A549 (cell line): ENCODE measurements around the gene FEM1A. TPM values are rescaled to one million over a fixed set of nuclear protein-coding genes. Genes with fewer than 3 reads are reported as not detected.

Experiments
- ATAC-seq, 2 experiments: fragments of 200-7000 bp in 1 of 2; fragments of >200 bp in 1 of 2; cut with Nextera tagmentation in 1 of 2; cut with Tn5 transposase in 1 of 2; 3 replicates each; pipeline versions ENCODE4 v1.8.0 to v1.9.1; 2018 to 2020; ENCODE audit warnings: mild to moderate bottlenecking in 1 of 2, moderate library complexity in 1 of 2
- CTCF ChIA-PET: fragments of 300-600 bp; sonication (Branson Sonifier 250); formaldehyde crosslinking; extraction: SDS; loops from one replicate; lab custom pipeline; 2021; ENCODE audit warnings: antibody characterized with exemption, inconsistent platforms; lab: Yijun Ruan, JAX
- POLR2A ChIA-PET: fragments of 350-600 bp; formaldehyde crosslinking; extraction: SDS; loops from one replicate; lab custom pipeline; 2021; ENCODE audit warnings: antibody characterized with exemption, inconsistent platforms; lab: Yijun Ruan, JAX
- DNase-seq, 2 experiments: peaks; one replicate each; pipeline versions ENCODE4 v3.0.0 to v3.0.0-alpha.2; 2011 to 2016; ENCODE audit warnings: low read depth in 1 of 2, low spot score in 1 of 2
- FAIRE-seq: peaks from 2 replicates; lab custom pipeline; 2011; peaks lifted over from hg19 to GRCh38; lab: Jason Lieb, UNC
- H3K27ac ChIP-seq, 2 experiments: fragments of >200 bp; sonication (Bioruptor Twin); formaldehyde crosslinking; 3 replicates each; pipeline ENCODE4 v1.5.1; 2016 to 2017
- H3K4me1 ChIP-seq: fragments of >200 bp; sonication (Bioruptor Twin); formaldehyde crosslinking; 3 replicates; pipeline ENCODE4 v1.6.1; 2016
- H3K4me2 ChIP-seq: fragments of >200 bp; sonication (Bioruptor Twin); formaldehyde crosslinking; 3 replicates; pipeline ENCODE4 v1.6.1; 2016
- H3K4me3 ChIP-seq: fragments of >200 bp; sonication (Bioruptor Twin); formaldehyde crosslinking; 3 replicates; pipeline ENCODE4 v1.5.1; 2016
- H3K9me3 ChIP-seq: fragments of >200 bp; sonication (Bioruptor Twin); formaldehyde crosslinking; 3 replicates; pipeline ENCODE4 v1.6.1; 2016
- BHLHE40 ChIP-seq: IDR thresholded peaks from 2 replicates; pipeline ENCODE4 v1.6.1; 2012; ENCODE audit warnings: low read depth, low read length, inconsistent platforms
- CEBPB ChIP-seq, 2 experiments: fragments of >200 bp in 1 of 2; sonication (Bioruptor Twin) in 1 of 2; formaldehyde crosslinking in 1 of 2; IDR thresholded peaks; 2 replicates each; pipeline ENCODE4 v1.6.1; 2012 to 2016
- CHD4 ChIP-seq: fragments of 200-600 bp; sonication (generic); IDR thresholded peaks from 2 replicates; pipeline ENCODE4 v1.6.1; 2016; ENCODE audit warnings: antibody characterized with exemption, mild to moderate bottlenecking, borderline replicate concordance
- EHMT2 ChIP-seq: fragments of 200-600 bp; sonication (generic); IDR thresholded peaks from 2 replicates; pipeline ENCODE4 v1.6.1; 2016; ENCODE audit warnings: antibody characterized with exemption, low read depth, mild to moderate bottlenecking, moderate library complexity
- FOXS1 ChIP-seq: fragments of 250-450 bp; sonication (Bioruptor Pico); IDR thresholded peaks from 2 replicates; pipeline ENCODE4 v1.5.0; 2020; ENCODE audit warnings: mild to moderate bottlenecking, moderate library complexity
- GATA3 ChIP-seq: IDR thresholded peaks from 2 replicates; pipeline ENCODE4 v1.6.1; 2012; ENCODE audit warnings: borderline replicate concordance
- HDAC2 ChIP-seq: fragments of 200-600 bp; sonication (generic); IDR thresholded peaks from 2 replicates; pipeline ENCODE4 v1.6.1; 2016
- HOXA7 ChIP-seq: fragments of 250-450 bp; sonication (Bioruptor Pico); IDR thresholded peaks from 2 replicates; pipeline ENCODE4 v1.5.0; 2020; ENCODE audit warnings: mild to moderate bottlenecking, moderate library complexity
- JUNB ChIP-seq: fragments of >200 bp; sonication (Bioruptor Twin); formaldehyde crosslinking; IDR thresholded peaks from 2 replicates; pipeline ENCODE4 v1.6.1; 2016
- MAFK ChIP-seq: fragments of 450-650 bp; IDR thresholded peaks from 2 replicates; pipeline ENCODE4 v1.6.1; 2014; ENCODE audit not compliant: partially characterized antibody
- PHF8 ChIP-seq: fragments of 200-600 bp; sonication (generic); IDR thresholded peaks from 2 replicates; pipeline ENCODE4 v1.6.1; 2016; ENCODE audit warnings: low read depth, mild to moderate bottlenecking, antibody characterized with exemption, moderate library complexity, borderline replicate concordance
- POLR2A ChIP-seq: IDR thresholded peaks from 2 replicates; pipeline ENCODE4 v1.6.1; 2012; ENCODE audit warnings: mild to moderate bottlenecking, low read length
- POLR2AphosphoS2 ChIP-seq: conservative IDR thresholded peaks from 2 replicates; pipeline ENCODE4 v1.6.1; 2012; ENCODE audit warnings: low read length, improper control_type of control experiment, inconsistent platforms
- RAD21 ChIP-seq, 2 experiments: fragments of >200 bp in 1 of 2; sonication (Bioruptor Twin) in 1 of 2; formaldehyde crosslinking in 1 of 2; IDR thresholded peaks in 1 of 2; conservative IDR thresholded peaks in 1 of 2; 2 replicates in 1 of 2; 3 replicates in 1 of 2; pipeline ENCODE4 v1.6.1; 2012 to 2018; ENCODE audit warnings: inconsistent platforms in 1 of 2
- RARB ChIP-seq: fragments of 250-450 bp; sonication (Bioruptor Pico); IDR thresholded peaks from 2 replicates; pipeline ENCODE4 v1.8.0; 2021; ENCODE audit warnings: mild to moderate bottlenecking, moderate library complexity
- RCOR1 ChIP-seq: fragments of 150-350 bp; IDR thresholded peaks from 2 replicates; pipeline ENCODE4 v1.6.1; 2014; ENCODE audit warnings: antibody characterized with exemption, low read length, low read depth
- RFX5 ChIP-seq: fragments of 450-650 bp; IDR thresholded peaks from 2 replicates; pipeline ENCODE4 v1.7.1; 2014; ENCODE audit warnings: antibody characterized with exemption, mild to moderate bottlenecking, moderate library complexity
- SMC3 ChIP-seq: fragments of >200 bp; sonication (Bioruptor Twin); formaldehyde crosslinking; IDR thresholded peaks from 3 replicates; pipeline ENCODE4 v1.6.1; 2018; ENCODE audit warnings: inconsistent platforms
- TP53 ChIP-seq: fragments of 250-450 bp; sonication (Bioruptor Pico); IDR thresholded peaks from 2 replicates; pipeline ENCODE4 v1.5.0; 2021; ENCODE audit warnings: mild to moderate bottlenecking, moderate library complexity
- USF2 ChIP-seq: fragments of 450-650 bp; IDR thresholded peaks from 2 replicates; pipeline ENCODE4 v1.6.1; 2014; ENCODE audit warnings: antibody characterized with exemption
- ZC3H11A ChIP-seq: fragments of 450-650 bp; IDR thresholded peaks from 2 replicates; pipeline ENCODE4 v1.6.1; 2014; ENCODE audit warnings: antibody characterized with exemption, mild to moderate bottlenecking
- ZFP36 ChIP-seq: fragments of 450-650 bp; IDR thresholded peaks from 2 replicates; pipeline ENCODE4 v1.6.1; 2014; ENCODE audit warnings: borderline replicate concordance; ENCODE audit not compliant: partially characterized antibody
- WGBS: methylation state at CpG from one replicate; pipeline ENCODE4 v1.1.6; 2017; ENCODE audit errors: missing lambda C conversion rate; 5-methylcytosine and 5-hydroxymethylcytosine counted together
- polyA plus RNA-seq, 4 experiments: library from polyadenylated mRNA; depleted of rRNA in 3 of 4; stranded (reverse); fragments of >200 nt; fragmentation: RNase III in 1 of 4; extraction: RNeasy Plus Mini Kit Qiagen cat#74134 plus additional on column Dnase treatment in 1 of 4; gene quantifications; 2 replicates in 3 of 4; 3 replicates in 1 of 4; pipeline ENCODE4 v1.2.3, GENCODE V29; 2011 to 2017
- TF ChIP-seq, protein P1 (sequence below): fragments of 200-600 bp; sonication (generic); IDR thresholded peaks from 2 replicates; pipeline ENCODE4 v1.6.1; 2016; ENCODE audit warnings: antibody characterized with exemption, mild to moderate bottlenecking, moderate library complexity
- TF ChIP-seq, protein P2 (sequence below): fragments of 150-350 bp; IDR thresholded peaks from 2 replicates; pipeline ENCODE4 v1.6.1; 2014; ENCODE audit warnings: low read depth, mild to moderate bottlenecking, low read length

Gene FEM1A
- polyA plus RNA-seq, 2 of the 4 experiments (the other 2 are of a cell fraction) = 3.2 to 4.1 TPM

DNA sequence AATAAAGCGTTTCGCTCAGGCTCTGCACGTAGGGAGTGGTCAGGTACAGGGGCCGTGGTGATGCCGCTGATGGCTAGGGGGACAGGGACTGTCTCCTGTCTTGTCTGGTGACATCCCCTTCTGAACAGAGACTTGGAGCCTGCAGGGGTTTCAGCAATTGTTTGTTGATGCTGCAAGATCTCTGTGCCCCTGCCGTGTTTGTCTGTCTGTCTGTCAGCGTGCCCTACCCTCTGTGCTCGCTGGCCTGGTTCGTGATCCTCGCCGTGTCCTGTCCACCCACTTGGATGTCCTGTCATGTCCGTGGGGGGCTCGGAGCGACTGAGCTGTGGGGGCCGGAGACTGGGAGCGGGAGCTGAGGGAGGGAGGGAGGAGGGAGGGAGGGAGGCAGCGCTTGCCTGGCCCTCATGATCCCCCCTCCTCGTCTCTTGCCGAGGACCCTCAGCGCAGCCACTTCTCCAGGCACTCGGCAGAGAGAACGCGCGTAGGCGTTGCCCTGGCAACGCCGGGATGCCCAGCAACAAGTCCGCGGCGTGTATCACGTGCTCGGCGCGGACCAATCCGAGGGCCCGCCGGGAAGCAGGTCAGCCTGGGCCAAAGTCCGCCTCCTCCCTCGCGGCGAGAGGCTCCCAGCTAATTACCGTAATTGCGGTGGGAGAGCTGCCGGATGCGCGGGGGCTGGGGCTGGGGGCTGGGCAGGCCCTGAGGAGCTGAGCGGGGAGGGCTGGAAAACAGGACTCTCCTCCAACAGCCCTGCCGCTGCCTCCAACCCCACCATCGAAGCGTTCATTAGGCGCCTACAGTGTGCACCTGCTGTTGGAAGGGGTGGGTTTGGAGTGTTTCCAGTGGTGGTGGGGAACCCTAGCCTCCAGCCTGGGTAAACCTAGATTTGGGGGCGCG, 31.9 kb upstream of the FEM1A start:
- Histone ChIP-seq H3K4me2 (peak overlapping the region; percentile 75), H3K9me3 (no peaks in the 10 kb centered on the region), H3K27ac (peak overlapping the region; percentile 29 to 74; a peak in 3 of 6 replicates), H3K4me1 (peaks cover 7% of the 10 kb centered on the region; the same call in 1 of the 3 replicates), H3K4me3 (peak overlapping the region; percentile 44)
- POLR2A ChIA-PET = no interaction called here
- no peak for FAIRE-seq
- ATAC-seq = peak; percentile 93 to 98
- CTCF ChIA-PET = interaction anchor here (0.5 kb wide), 1 partner anchor 64 kb away, joined by 3 read pairs; no protein-coding TSS in a partner anchor
- WGBS = 22% methylated on average over 15 of the region's 53 CpGs
- TF ChIP-seq PHF8 (no peak), ZC3H11A (no peak), CEBPB (IDR thresholded peaks at IDR 0.05) (no peak), RARB (no peak), POLR2AphosphoS2 (no peak), USF2 (peak; percentile 88), RFX5 (peak; percentile 21; the same call in 1 of the 2 replicates), CHD4 (no peak), HOXA7 (CRISPR knock-in tag) (no peak), FOXS1 (no peak)
- DNase-seq = peak; percentile 81 to 95

GRCh38 chr19:4760285-4760650, 31.3 kb upstream of the FEM1A start:
- DNase-seq (no peak), ATAC-seq (no peak), FAIRE-seq (no peak)
- Histone ChIP-seq H3K4me1 (peaks cover 7% of the 10 kb centered on the region; the same call in 1 of the 3 replicates), H3K4me3 (peak overlapping the region; percentile 44), H3K27ac (peak overlapping the region; percentile 29 to 74; a peak in 3 of 6 replicates), H3K9me3 (no peaks in the 10 kb centered on the region), H3K4me2 (peak overlapping the region; percentile 75)
- CTCF ChIA-PET = interaction anchor here (0.5 to 2.9 kb wide), 4 partner anchors 28 to 63 kb away, joined by 3 to 14 read pairs (median 6); partner anchors contain the start of gene FEM1A
- POLR2A ChIA-PET = no interaction called here
- WGBS = 34% methylated on average over 10 of the region's 10 CpGs
- TF ChIP-seq ZFP36 = peak; percentile 33
- TF ChIP-seq, protein P1, sequence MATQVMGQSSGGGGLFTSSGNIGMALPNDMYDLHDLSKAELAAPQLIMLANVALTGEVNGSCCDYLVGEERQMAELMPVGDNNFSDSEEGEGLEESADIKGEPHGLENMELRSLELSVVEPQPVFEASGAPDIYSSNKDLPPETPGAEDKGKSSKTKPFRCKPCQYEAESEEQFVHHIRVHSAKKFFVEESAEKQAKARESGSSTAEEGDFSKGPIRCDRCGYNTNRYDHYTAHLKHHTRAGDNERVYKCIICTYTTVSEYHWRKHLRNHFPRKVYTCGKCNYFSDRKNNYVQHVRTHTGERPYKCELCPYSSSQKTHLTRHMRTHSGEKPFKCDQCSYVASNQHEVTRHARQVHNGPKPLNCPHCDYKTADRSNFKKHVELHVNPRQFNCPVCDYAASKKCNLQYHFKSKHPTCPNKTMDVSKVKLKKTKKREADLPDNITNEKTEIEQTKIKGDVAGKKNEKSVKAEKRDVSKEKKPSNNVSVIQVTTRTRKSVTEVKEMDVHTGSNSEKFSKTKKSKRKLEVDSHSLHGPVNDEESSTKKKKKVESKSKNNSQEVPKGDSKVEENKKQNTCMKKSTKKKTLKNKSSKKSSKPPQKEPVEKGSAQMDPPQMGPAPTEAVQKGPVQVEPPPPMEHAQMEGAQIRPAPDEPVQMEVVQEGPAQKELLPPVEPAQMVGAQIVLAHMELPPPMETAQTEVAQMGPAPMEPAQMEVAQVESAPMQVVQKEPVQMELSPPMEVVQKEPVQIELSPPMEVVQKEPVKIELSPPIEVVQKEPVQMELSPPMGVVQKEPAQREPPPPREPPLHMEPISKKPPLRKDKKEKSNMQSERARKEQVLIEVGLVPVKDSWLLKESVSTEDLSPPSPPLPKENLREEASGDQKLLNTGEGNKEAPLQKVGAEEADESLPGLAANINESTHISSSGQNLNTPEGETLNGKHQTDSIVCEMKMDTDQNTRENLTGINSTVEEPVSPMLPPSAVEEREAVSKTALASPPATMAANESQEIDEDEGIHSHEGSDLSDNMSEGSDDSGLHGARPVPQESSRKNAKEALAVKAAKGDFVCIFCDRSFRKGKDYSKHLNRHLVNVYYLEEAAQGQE = no peak

DNA sequence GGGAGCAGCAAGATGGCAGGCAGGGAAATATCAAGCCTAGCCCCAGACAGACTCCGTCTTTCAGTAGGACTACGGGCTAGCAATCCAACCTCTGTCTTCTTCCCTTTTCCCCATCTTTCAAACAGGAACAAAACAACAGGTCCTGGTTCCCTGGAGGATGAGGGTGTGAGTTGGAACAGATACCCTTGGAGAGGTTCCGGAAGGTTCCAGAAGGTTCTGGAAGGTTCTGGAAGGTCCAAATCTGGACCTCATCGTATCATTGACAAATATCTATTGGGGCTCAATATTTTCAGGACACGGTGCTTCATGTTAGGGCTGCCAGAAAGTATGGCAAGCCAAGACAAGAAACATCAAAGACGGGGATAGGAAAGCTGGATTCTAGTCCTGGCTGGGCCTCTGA, 28.5 kb upstream of the FEM1A start:
- TF ChIP-seq GATA3 (no peak), PHF8 (no peak), RCOR1 (no peak), ZFP36 (no peak), FOXS1 (no peak), MAFK (no peak), BHLHE40 (no peak), HDAC2 (no peak), JUNB (no peak), TP53 (CRISPR knock-in tag) (no peak), POLR2A (no peak), EHMT2 (no peak), RAD21 (conservative IDR thresholded peaks at IDR 0.05 in 1 of 2, IDR thresholded peaks at IDR 0.05 in 1 of 2) (no peak), SMC3 (no peak), RARB (no peak)
- TF ChIP-seq, protein P2, sequence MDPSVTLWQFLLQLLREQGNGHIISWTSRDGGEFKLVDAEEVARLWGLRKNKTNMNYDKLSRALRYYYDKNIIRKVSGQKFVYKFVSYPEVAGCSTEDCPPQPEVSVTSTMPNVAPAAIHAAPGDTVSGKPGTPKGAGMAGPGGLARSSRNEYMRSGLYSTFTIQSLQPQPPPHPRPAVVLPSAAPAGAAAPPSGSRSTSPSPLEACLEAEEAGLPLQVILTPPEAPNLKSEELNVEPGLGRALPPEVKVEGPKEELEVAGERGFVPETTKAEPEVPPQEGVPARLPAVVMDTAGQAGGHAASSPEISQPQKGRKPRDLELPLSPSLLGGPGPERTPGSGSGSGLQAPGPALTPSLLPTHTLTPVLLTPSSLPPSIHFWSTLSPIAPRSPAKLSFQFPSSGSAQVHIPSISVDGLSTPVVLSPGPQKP = no peak
- H3K9me3 ChIP-seq = no peaks in the 10 kb centered on the region
- no peak overlapping the region for H3K4me2 ChIP-seq
- no peak overlapping the region for H3K4me3 ChIP-seq
- ChIA-PET CTCF (interaction anchor here (0.6 to 2.9 kb wide), 3 partner anchors 12 to 31 kb away, joined by 3 to 14 read pairs (median 10); partner anchors contain the start of gene FEM1A), POLR2A (no interaction called here)
- ATAC-seq (no peak), FAIRE-seq (no peak), DNase-seq (no peak)
- H3K4me1 ChIP-seq = peaks cover 7% of the 10 kb centered on the region; the same call in 1 of the 3 replicates
- WGBS = 38% methylated on average over 6 of the region's 6 CpGs
- H3K27ac ChIP-seq = no peak overlapping the region
